Amniotic epithelial cell (primary cell): ENCODE measurements around the gene ACKR1.

Source experiments
- DNase-seq: peaks from one replicate; pipeline ENCODE4 v3.0.0-alpha.2; 2010; ENCODE audit warnings: low read depth

ACKR1 gene, protein sequence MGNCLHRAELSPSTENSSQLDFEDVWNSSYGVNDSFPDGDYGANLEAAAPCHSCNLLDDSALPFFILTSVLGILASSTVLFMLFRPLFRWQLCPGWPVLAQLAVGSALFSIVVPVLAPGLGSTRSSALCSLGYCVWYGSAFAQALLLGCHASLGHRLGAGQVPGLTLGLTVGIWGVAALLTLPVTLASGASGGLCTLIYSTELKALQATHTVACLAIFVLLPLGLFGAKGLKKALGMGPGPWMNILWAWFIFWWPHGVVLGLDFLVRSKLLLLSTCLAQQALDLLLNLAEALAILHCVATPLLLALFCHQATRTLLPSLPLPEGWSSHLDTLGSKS

DNA sequence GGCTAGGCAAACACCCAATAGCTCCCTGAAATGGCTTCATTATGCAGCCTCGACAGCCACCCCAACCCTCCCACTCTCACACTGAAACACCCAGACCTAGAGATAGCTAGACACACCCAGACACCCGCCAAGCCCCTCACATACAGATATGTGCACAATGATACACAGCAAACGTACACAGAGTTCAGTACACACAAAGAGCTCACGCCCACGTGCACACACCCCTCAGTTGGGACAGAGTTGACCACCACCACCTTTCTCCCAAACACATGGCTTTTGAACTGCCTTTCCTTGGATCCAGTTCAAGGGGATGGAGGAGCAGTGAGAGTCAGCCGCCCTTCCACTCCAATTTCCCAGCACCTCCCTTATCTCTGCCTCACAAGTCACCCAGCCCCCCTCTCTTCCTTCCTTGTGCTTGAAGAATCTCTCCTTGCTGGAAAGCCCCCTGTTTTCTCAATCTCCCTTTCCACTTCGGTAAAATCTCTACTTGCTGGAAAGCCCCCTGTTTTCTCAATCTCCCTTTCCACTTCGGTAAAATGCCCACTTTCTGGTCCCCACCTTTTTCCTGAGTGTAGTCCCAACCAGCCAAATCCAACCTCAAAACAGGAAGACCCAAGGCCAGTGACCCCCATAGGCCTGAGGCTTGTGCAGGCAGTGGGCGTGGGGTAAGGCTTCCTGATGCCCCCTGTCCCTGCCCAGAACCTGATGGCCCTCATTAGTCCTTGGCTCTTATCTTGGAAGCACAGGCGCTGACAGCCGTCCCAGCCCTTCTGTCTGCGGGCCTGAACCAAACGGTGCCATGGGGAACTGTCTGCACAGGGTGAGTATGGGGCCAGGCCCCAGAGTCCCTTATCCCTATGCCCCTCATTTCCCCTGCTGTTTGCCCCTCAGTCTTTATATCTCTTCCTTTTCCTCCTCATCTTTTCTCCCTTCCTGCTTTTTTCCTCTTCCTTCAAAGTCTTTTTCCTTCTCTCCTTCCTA lies at the start of gene ACKR1:
Gene ACKR1 (plus strand): TSS at position 715 of the 981 bp plus-strand sequence. CDS start 85 bp downstream, at position 800.
- DNase-seq, result no peak

GRCh38 chr1:159161001-159161718 lies 43.5 kb upstream of the ACKR1 start:
- peak; percentile 93 for DNase-seq

DNA sequence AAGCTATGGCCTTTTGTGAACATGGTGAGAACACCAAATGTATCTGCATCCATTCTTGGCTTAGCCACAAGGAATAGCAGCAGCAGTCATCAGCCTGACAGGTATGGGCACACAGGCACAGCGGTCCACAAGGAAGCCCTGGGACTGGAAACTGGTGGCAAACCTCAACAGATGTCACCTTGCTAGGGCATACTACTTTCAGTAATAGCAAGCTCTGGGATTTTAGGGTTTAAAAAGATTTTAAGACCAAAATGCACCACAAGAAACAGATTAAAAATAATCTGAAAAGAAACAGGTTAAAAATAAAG lies 43.0 kb upstream of the ACKR1 start:
- DNase-seq, result no peak

GRCh38 chr1:159162516-159163265 lies 42.0 kb upstream of the ACKR1 start:
- no peak for DNase-seq

GRCh38 chr1:159163614-159164228 lies 41.0 kb upstream of the ACKR1 start:
- DNase-seq, result no peak

- DNase-seq, result no peak
These were observed 36.6 kb upstream of the ACKR1 start for GRCh38 chr1:159168043-159168442.

DNA sequence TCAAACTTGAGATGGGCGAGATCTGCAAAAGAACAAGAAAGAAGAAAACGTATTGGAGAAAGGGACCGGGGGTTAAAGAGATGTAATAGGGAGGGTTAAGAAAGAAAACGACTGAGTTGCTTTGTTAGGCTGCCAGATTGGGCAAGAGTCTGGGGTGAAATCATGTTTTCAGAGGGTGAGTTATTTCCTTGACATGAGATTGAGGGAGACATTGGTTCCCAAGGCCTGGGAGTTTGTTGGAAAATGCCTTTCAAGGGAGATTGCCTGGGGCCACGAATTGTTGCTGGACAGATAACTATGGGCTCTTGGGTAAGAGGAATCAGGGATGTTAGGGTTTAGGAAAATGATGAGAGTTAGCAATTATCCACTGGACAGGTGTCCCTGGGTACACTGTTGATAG lies 34.0 kb upstream of the ACKR1 start:
- DNase-seq, result peak; percentile 81

DNA sequence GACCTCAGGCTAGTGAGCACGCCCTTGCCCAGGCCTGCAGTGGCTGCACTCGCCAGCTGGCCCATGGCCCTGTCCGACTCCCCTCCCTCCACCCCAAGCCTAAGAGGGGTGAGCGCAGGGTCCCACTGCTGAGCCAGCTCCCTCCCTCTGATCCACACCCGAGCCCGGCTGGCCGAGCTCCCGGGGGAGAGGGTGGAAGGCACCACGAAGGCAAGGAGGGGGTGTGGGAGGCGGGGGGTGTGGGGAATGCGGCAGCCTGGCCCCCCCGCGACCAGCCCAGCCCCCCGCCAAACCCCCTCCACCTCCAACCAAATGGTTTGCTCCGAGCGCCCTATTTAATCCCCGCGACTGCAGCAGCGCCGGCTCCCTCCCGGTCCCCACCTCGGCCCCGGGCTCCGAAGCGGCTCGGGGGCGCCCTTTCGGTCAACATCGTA lies 33.4 kb upstream of the ACKR1 start, which contains the start of gene CADM3:
Gene CADM3 (plus strand): TSS at position 362 of the 434 bp plus-strand sequence. CDS start 151 bp downstream, outside the sequence.
- peak; percentile 45 for DNase-seq

DNA sequence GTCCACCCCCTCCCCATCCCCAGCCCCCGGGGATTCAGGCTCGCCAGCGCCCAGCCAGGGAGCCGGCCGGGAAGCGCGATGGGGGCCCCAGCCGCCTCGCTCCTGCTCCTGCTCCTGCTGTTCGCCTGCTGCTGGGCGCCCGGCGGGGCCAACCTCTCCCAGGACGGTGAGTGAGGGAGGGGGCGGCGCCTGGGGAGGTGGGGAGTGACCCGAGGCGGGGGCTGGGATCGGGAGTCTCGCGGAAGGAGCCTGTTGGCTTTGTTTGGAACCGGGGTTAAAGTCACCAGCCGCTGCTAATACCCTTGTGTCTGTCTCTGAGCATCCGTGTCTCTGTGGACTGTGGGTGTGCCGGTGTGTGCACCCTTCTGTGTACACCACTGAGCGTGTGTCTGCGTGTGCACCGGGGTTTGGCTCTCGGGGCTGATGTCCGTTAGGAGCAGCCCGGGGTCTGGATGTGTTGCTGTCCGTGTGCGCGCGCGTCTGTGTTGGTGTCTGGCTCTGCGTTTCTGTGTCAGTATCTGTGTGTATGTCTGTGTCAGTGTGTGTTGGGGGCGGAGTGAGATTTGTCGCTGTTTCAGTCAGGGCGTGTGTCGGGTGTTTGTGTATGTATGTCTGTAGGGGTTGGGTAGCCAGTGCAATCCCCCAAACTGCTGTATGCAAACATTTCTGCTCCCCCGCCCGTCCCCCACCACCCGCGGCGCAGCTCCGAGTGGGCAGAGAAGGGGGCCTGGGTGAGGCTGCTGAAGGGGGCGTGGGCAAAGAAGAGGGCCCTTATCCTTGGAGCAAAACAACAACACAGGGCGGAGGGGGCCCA lies 32.8 kb upstream of the ACKR1 start:
- peak; percentile 19 for DNase-seq

DNA sequence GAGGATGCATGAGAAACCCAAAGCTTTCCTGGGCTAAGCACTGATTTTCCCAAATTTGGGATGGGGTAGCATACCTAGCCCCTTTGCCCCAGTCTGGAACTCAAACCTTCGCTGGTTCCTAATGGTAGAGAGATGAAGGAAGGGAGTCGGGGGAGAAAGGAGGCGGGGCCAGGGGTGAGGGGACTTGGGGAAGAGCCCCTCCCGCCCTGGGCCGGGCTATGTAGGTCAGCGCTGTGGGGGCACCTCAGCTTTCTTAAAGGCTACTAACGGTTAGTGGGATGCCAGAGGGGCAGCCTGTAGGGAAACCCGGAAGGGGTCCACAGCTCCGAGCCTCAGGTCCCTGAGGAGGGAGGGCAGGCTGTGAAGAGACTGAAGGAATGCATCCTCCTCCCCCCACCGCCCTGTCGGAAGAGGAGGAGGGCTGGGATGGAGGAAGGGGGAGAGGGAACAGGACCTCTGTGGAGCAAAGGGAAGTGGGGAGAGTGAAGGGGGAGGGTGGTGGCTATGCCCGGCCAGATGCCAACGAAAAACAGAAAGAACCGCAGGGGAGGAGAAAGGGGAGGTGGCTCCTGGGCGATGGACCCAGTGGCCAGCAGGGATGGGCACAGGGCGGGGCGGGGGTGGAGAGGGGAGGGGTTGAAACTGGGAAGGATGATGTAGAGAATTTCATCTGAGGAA lies 31.9 kb upstream of the ACKR1 start:
- peak; percentile 77 for DNase-seq

- no peak for DNase-seq
These were observed 31.4 kb upstream of the ACKR1 start for GRCh38 chr1:159173320-159173719.

DNA sequence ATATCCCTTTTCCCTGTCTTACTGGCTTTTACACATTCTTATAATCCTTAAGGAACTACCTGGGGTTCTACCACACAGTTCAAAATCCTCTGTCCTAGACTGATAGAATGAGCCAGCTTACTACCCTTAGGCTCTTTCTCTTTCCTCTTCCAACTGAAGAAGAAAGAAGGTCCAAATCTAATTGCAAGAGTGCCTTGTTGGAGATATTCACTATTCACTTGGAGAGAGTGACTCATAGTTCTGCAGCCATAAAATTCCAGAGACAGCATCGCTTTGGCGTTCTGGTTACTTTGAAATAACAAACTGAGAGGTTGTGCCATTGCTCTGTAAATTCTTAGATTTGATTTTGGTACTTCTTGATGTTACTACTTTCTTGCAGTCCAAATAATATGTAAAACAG lies 29.1 kb upstream of the ACKR1 start:
- DNase-seq, result peak; percentile 8

DNA sequence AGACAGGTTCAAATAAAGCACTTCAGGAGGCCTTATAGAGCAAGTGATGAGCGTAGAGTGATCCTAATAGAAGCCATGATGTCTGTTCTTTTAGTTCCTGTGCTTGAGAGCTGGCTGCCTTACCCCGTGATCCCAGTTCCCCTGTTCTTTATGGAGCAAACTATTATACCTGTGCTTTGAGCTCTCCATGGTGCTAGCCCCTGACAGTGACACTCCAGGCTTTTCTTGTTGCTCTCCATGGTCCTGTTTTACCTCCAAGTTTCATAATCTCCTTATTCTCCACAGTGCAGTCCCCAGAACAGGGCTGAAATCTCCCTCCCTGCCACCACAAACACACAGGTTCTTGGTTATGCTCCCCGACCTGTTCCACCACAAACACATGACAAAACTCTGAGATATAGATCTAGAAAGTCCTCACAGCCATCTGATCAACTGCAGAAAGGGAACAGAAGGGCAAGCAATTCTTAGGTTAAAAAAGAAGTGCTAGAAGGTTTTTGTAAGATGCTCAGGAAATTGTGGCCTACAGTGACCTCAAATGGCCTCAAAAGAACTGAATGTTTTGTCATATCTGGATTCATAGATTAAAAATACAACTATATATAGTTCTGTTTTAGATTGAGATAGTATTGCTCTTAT lies 27.3 kb upstream of the ACKR1 start:
- DNase-seq, result peak; percentile 79

DNA sequence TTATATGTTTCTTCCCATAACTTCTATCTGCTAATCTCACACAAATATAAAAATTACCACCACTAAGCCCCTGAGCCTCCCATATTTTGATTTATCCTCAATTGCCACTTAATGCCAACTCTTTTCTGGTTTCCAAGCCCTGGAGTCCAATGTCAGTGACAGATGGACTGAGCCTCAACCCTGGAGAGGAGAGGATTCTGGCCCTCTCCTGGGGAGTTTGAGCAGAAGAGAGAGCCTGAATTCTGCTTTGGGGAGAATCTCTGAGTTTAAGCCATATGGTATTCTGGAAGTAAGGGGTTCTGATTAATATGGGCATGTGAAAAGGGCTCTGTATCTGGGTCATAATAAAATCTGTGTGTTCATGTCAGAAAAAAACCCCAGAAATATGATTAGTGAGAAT lies 24.8 kb upstream of the ACKR1 start:
- DNase-seq, result no peak

GRCh38 chr1:159180516-159180915 lies 24.2 kb upstream of the ACKR1 start:
- no peak for DNase-seq

DNA sequence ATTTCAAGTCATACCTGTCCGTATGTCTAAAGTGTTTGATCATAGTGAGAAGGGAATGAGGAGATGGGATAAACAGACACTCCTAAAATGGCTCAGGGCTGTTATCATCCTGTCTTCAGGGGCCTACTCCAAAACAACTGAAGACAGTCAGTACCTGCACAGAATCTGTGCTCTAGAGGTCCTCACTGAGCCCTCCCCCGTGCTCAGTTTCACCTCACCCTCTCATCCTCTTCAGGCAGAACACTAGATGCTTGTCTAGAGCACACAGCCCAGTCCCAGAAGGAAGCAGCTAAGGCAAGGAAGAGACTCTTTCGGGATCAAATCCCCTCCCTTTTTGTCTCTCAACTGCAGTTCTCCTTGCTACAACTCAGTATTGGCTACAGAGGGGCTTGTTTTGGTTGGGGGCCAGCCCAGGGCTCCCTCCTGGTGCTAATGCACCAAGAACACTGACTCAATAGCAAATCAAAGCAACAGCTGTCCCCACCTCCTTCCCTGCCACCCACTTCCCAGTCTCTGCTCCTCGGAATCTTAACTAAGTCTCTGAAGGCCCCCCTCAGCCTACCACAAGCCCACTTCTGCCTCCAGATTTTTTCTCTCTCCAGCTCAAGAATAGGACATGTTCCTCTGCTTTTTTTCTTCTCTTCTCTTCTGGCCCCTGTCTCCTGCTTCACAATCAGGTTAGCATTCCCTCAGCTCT lies 23.2 kb upstream of the ACKR1 start:
- no peak for DNase-seq

DNA sequence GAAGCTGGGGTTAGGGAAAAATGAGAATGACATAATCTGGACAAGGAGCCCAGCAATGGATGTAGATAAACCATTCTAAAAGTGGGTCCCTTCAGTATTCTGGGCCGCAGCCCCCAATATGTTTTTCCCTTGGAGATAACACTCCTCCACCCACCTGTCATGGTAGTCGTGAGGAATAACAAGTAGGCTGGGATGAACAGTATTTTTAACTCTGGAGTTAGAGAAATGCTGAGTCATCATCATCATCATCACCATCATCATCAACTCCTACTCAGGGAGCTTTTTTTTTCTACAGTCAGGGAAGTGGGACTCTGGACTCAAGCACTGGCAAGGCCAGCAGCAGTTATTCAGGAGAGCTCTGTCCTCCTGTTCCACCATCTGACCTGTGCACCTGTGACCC lies 20.5 kb upstream of the ACKR1 start:
- no peak for DNase-seq

GRCh38 chr1:159185121-159185520 lies 19.6 kb upstream of the ACKR1 start:
- no peak for DNase-seq

GRCh38 chr1:159187033-159187432 lies 17.6 kb upstream of the ACKR1 start:
- DNase-seq, result no peak
